ENCODE results near the gene WDR43. TPM values are rescaled to one million over a fixed set of nuclear protein-coding genes. Genes with fewer than 3 reads are reported as not detected.

The WDR43 gene
- total RNA-seq, 2 donors from 2014 or later, result 15.3 to 21.8 TPM

GRCh38 chr2:28926847-28927246 lies 32.4 kb downstream of the WDR43 start:
- ATAC-seq (no peak), DNase-seq (no peak)
- Histone ChIP-seq H3K36me3 (replicated peaks in 1 of 2; ENCODE audit: insufficient read depth in 1 of 2, low read depth in 2 of 2) (peaks cover 0 to 28% of the 10 kb centered on the region in 2 donors), H3K27ac (no peak overlapping the region), H3K4me3 (no peak overlapping the region), H3K27me3 (no peaks in the 10 kb centered on the region), H3K4me1 (no peaks in the 10 kb centered on the region), H3K9me3 (no peaks in the 10 kb centered on the region)
- TF ChIP-seq, protein P1, sequence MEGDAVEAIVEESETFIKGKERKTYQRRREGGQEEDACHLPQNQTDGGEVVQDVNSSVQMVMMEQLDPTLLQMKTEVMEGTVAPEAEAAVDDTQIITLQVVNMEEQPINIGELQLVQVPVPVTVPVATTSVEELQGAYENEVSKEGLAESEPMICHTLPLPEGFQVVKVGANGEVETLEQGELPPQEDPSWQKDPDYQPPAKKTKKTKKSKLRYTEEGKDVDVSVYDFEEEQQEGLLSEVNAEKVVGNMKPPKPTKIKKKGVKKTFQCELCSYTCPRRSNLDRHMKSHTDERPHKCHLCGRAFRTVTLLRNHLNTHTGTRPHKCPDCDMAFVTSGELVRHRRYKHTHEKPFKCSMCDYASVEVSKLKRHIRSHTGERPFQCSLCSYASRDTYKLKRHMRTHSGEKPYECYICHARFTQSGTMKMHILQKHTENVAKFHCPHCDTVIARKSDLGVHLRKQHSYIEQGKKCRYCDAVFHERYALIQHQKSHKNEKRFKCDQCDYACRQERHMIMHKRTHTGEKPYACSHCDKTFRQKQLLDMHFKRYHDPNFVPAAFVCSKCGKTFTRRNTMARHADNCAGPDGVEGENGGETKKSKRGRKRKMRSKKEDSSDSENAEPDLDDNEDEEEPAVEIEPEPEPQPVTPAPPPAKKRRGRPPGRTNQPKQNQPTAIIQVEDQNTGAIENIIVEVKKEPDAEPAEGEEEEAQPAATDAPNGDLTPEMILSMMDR (IDR thresholded peaks at IDR 0.05), result no peak
- no peak for TF ChIP-seq POLR2A (IDR thresholded peaks at IDR 0.05)
- WGBS, 2 donors, result 90% methylated on average over 4 of the region's 4 CpGs
- intact Hi-C loops (cut with DNase I), result no loop called here

DNA sequence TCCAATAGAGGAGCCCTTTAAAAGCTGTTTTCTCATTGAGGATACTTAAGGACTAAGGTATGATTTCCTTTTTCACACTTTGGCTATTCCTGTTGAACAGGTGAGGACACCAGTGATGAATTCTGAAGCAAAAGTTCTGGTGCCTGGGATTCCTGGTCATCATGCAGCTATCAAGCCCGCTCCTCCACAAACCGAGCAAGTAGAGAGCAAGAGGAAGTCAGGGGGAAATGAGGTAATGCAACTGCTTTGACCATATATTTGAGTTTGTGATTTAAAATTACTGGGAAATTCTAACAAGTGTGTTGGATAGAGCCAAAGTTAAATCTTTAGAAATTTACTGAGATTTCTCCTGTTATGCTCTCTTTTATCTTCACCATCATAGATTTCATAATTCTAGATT lies 33.0 kb downstream of the WDR43 start:
- Histone ChIP-seq H3K9me3 (no peaks in the 10 kb centered on the region), H3K4me3 (no peak overlapping the region), H3K27ac (no peak overlapping the region), H3K4me1 (no peaks in the 10 kb centered on the region), H3K27me3 (no peaks in the 10 kb centered on the region), H3K36me3 (replicated peaks in 1 of 2; ENCODE audit: insufficient read depth in 1 of 2, low read depth in 2 of 2) (peaks cover 0 to 28% of the 10 kb centered on the region in 2 donors)
- ATAC-seq, result no peak
- intact Hi-C loops (cut with DNase I), result no loop called here
- DNase-seq, result no peak
- TF ChIP-seq, protein P1 (IDR thresholded peaks at IDR 0.05), result no peak
- no peak for TF ChIP-seq POLR2A (IDR thresholded peaks at IDR 0.05)
- WGBS, 2 donors, result 89 to 92% methylated on average over 2 of the region's 2 CpGs

DNA sequence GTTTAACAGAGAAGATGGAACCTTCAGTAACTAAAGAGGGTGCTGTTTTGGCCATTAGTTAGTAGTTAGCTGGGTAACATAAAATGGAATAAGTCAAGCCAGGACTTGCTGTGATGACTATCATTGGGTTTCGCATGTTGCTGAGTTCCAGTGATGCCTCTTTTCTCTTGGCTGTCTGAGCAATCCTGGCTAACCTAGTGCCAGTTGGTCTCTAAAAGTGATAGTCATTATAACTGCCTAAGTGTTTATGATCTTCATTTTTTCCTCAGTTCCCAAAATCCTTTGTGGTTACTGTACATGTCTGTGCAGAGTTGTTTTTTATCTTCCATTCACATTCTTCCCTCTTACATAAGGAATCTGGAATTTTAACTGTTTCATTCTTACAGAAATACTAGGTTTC lies 33.4 kb downstream of the WDR43 start:
- ATAC-seq (no peak), DNase-seq (no peak)
- intact Hi-C loops (cut with DNase I), result no loop called here
- Histone ChIP-seq H3K4me1 (no peaks in the 10 kb centered on the region), H3K27me3 (no peaks in the 10 kb centered on the region), H3K4me3 (no peak overlapping the region), H3K27ac (no peak overlapping the region), H3K36me3 (replicated peaks in 1 of 2; ENCODE audit: insufficient read depth in 1 of 2, low read depth in 2 of 2) (peaks cover 0 to 28% of the 10 kb centered on the region in 2 donors), H3K9me3 (no peaks in the 10 kb centered on the region)
- TF ChIP-seq POLR2A (IDR thresholded peaks at IDR 0.05), result no peak
- TF ChIP-seq, protein P1 (IDR thresholded peaks at IDR 0.05), result no peak
- WGBS, 2 donors, result 100% methylated on average over 1 of the region's 1 CpG

DNA sequence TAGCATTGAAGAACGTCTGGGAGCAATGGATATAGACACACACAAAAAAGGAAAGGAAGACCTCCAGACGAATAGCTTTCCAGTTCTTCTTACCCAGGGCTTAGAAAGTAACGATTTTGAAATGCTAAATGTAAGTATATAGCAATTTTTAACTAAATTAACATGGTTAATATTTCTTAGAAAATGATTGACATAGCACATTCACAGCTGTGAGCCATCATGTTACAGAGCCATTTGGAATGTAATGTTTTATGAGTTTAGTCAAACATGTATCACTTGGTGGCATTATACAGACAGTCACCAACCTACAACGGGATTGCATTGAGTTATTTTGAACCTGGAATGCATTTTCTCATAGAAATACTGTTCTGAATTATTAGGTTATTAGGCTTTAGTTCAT lies 35.1 kb downstream of the WDR43 start:
- Histone ChIP-seq H3K27ac (no peak overlapping the region), H3K27me3 (no peaks in the 10 kb centered on the region), H3K36me3 (replicated peaks in 1 of 2; ENCODE audit: insufficient read depth in 1 of 2, low read depth in 2 of 2) (peaks cover 0 to 28% of the 10 kb centered on the region in 2 donors), H3K4me1 (no peaks in the 10 kb centered on the region), H3K9me3 (no peaks in the 10 kb centered on the region), H3K4me3 (no peak overlapping the region)
- ATAC-seq, result no peak
- TF ChIP-seq, protein P1 (IDR thresholded peaks at IDR 0.05), result no peak
- TF ChIP-seq POLR2A (IDR thresholded peaks at IDR 0.05), result no peak
- intact Hi-C loops (cut with DNase I), result no loop called here
- 66 to 73% methylated on average over 4 of the region's 4 CpGs for WGBS, 2 donors
- DNase-seq, result no peak

GRCh38 chr2:28930205-28930604 lies 35.7 kb downstream of the WDR43 start:
- TF ChIP-seq, protein P1 (IDR thresholded peaks at IDR 0.05), result no peak
- no peak for TF ChIP-seq POLR2A (IDR thresholded peaks at IDR 0.05)
- intact Hi-C loops (cut with DNase I), result no loop called here
- DNase-seq, result no peak
- H3K27me3 ChIP-seq, result no peaks in the 10 kb centered on the region
- WGBS, 2 donors, result 65 to 68% methylated on average over 1 of the region's 1 CpG
- H3K4me1 ChIP-seq, result no peaks in the 10 kb centered on the region
- H3K9me3 ChIP-seq, result no peaks in the 10 kb centered on the region
- H3K27ac ChIP-seq, result no peak overlapping the region
- no peak for ATAC-seq
- peaks cover 0 to 27% of the 10 kb centered on the region in 2 donors for H3K36me3 ChIP-seq (replicated peaks in 1 of 2; ENCODE audit: insufficient read depth in 1 of 2, low read depth in 2 of 2)
- no peak overlapping the region for H3K4me3 ChIP-seq
